Urinary bladder (tissue), 4 donors: ENCODE measurements around the gene RBM44. TPM values are rescaled to one million over a fixed set of nuclear protein-coding genes. Genes with fewer than 3 reads are reported as not detected.
"Not testable (repeated sequence)": the region's sequence is repeated elsewhere in the genome, so short reads cannot be mapped to it uniquely, and the experiment has no call there.

Experiments used
- DNase-seq: peaks from one replicate; pipeline ENCODE4 v3.0.0-alpha.2; 2015; ENCODE audit errors: extremely low spot score
- H3K27ac ChIP-seq: one replicate; pipeline ENCODE4 v1.5.1; 2013; ENCODE audit warnings: low read depth, mild to moderate bottlenecking, moderate library complexity
- H3K36me3 ChIP-seq: one replicate; pipeline ENCODE4 v1.6.1; 2013; ENCODE audit warnings: mild to moderate bottlenecking, moderate library complexity; ENCODE audit not compliant: insufficient read depth
- H3K4me1 ChIP-seq: one replicate; pipeline ENCODE4 v1.6.1; 2013; ENCODE audit warnings: mild to moderate bottlenecking, moderate library complexity; ENCODE audit not compliant: insufficient read depth
- H3K4me3 ChIP-seq: one replicate; pipeline ENCODE4 v1.5.1; 2013; ENCODE audit warnings: low read depth, low read length
- WGBS: extraction: QIAGEN DNeasy Blood & Tissue Kit; methylation state at CpG from one replicate; pipeline ENCODE4 v1.1.7; 2013; 5-methylcytosine and 5-hydroxymethylcytosine counted together
- polyA plus RNA-seq: library from polyadenylated mRNA; stranded (reverse); fragments of 200-250 nt; gene quantifications from one replicate; pipeline ENCODE4 v1.2.3, GENCODE V29; 2013
- total RNA-seq: library from RNA; depleted of rRNA; stranded (reverse); fragments of >200 nt; gene quantifications from one replicate; pipeline ENCODE4 v1.2.3, GENCODE V29; 2014
- donor health status: healthy with polysubstance abuse.
- donor health status: healthy.

The RBM44 gene
- total and polyA plus RNA-seq, 2 donors, result 0.34 to 2.4 TPM

DNA sequence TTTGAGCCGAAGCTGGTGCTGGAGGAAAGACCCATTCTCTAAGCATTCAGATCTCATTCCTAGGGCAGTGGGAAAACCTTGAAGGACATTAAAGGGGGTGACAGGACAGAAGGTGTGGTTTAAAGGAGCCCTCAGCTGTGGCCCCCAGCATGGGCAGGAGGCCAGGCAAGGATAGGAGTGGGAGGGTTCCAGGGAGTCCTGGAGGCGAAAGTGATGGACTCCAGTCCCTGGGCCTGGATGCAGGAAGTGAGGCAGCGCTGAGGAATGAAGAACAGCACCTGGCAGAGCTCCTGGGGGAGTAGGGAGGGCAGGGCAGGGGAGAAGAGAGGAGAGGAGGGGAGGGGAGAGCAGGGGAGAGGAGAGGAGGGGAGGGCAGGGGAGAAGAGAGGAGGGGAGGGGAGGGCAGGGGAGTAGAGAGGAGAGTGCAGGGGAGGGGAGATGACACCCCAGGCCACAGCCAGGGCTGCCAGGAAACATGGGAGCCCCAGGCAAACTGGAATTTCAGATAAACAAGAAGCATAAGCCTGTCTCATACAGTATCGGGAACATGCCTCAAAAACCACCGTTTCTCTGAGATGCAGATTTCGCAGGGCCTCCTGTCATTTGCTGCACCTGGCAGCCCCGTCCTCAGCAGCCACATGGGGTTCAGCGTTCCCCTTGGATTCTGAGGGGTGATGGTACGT lies 66.5 kb downstream of the RBM44 start:
- no peak for DNase-seq

DNA sequence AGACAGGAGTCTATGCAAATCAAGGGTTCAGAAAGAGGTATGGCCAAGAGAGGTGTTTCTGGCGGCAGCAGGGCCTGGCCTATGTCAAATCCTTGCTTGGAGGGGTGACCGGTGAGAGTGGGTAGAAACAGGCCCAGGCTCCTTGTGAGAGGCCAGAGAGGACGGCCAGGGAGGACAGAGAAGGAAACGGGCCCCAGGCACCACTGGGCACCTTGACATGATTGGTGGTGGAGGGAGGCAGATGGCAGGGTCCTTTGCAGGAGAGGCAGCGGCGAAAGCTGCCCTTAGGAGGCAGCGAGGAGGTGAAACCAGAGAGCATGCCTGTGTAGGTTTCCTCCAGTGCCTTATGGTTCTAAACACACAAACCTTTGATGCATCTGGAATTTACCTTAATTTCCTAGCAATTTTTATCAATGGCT lies 67.1 kb downstream of the RBM44 start:
- no peak overlapping the region for H3K4me3 ChIP-seq
- H3K27ac ChIP-seq, result no peak overlapping the region
- no peaks in the 10 kb centered on the region for H3K4me1 ChIP-seq
- DNase-seq, result no peak
- no peaks in the 10 kb centered on the region for H3K36me3 ChIP-seq
- WGBS, result 77% methylated on average over 7 of the region's 7 CpGs

More for the DNA sequence above, 66.5 kb downstream of the RBM44 start:
- no peak overlapping the region for H3K27ac ChIP-seq
- 54% methylated on average over 9 of the region's 9 CpGs for WGBS
- H3K4me3 ChIP-seq, result no peak overlapping the region
- H3K4me1 ChIP-seq, result no peaks in the 10 kb centered on the region
- H3K36me3 ChIP-seq, result no peaks in the 10 kb centered on the region

DNA sequence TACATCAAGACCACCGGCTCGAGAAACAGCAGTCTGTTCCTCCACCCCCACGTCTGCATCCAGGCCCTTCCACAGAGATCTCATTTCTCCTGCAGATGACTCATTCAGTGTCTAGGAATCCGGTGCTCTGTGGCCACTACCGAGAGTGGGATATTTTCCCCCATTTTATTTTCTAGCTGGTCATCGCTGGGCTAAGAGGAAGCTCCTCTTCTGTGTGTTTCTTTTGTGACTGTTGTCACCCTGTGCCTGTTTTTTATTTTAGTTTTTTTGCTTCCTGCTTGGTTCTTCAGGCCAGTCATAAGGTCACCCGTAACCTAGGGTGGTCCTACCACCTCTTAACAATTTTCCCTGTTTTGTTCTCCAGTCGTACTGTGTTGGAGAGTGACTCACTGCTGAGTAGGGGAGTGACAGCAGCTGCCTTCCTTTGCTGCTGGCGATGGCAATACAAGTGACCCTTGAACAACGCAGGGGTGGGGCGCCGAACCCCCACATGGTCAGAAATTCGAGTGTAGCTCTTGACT lies 67.6 kb downstream of the RBM44 start:
- DNase-seq, result no peak
- WGBS, result 65% methylated on average over 13 of the region's 13 CpGs
- H3K36me3 ChIP-seq, result no peaks in the 10 kb centered on the region
- no peak overlapping the region for H3K4me3 ChIP-seq
- H3K27ac ChIP-seq, result no peak overlapping the region
- H3K4me1 ChIP-seq, result no peaks in the 10 kb centered on the region

DNA sequence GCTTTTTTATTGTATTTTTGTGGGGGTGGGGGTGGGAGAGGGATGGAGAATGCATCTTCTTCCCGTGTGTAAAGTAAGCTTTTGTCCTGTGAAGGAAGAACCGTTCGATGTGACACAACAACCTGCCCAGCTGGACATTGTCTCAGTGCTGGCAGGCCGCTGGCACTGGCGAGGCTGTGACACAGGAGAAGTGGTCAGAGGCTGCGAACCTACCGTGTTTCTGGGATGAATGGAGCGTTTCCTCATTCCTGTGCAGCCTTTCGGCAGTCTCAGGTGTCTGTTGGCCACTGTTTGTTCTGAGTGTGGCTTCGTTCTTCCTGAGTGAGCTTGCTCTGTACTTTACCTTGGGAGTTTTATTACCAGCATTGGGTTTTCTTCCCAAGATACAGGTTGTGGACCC lies 68.9 kb downstream of the RBM44 start:
- H3K27ac ChIP-seq, result no peak overlapping the region
- WGBS, result 88% methylated on average over 10 of the region's 10 CpGs

DNA sequence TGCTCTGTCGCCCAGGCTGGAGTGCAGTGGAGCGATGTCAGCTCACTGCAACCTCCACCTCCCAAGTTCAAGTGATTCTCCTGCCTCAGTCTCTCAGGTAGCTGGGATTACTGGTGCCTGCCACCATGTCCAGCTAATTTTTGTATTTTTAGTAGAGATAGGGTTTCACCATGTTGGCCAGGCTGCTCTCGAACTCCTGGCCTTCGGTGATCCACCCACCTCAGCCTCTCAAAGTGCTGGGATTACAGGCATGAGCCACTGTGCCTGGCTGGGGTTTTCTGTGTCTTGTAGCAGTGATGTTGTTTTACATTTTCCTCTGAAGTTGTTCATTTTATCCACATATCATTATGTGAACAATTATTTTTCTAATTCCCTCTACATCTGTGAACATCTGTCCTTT lies 69.5 kb downstream of the RBM44 start:
- H3K4me3 ChIP-seq, H3K4me1 ChIP-seq, DNase-seq, H3K27ac ChIP-seq, H3K36me3 ChIP-seq: not testable (repeated sequence)
- WGBS, result 98% methylated on average over 4 of the region's 4 CpGs

More for the DNA sequence above, 68.9 kb downstream of the RBM44 start:
- Histone ChIP-seq H3K4me3 (no peak overlapping the region), H3K36me3 (no peaks in the 10 kb centered on the region), H3K4me1 (no peaks in the 10 kb centered on the region)
- DNase-seq, result no peak

DNA sequence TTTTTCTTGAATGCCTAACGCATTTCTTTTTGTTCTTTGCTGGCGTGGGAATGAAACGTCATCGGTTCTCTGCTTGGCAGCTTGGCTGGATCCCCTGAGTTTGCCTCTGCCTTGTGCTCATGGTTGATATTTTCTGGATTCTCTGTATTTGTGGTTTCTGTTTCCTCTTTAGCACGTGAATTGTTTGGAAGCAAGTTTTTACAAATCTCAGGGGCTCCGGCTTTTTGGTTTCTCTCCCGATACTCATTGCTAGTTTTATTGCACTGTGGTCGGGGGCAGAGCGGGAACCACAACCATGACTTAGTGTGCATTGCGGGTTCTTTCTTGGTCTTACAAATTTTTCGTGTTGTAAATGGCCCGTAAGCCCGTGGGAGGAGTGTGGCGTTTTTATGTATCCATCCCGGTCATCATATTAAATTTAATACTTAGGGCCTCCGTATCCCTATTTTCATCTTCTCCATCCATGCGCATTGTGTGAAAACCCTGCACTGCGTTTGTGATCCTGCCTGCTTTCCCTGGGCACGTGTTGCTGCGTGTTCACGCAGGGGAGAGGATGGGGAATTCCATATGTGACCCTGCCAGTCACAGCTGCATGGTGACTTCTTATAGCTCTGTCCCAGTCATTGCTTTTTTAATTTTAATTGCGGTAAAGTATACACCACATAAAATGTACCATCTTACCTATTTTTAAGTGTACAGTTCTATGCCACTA lies 70.2 kb downstream of the RBM44 start:
- H3K4me3 ChIP-seq, result no peak overlapping the region
- WGBS, result 72% methylated on average over 22 of the region's 22 CpGs
- H3K27ac ChIP-seq, result no peak overlapping the region
- no peak for DNase-seq
- H3K4me1 ChIP-seq, result no peaks in the 10 kb centered on the region
- H3K36me3 ChIP-seq, result no peaks in the 10 kb centered on the region

DNA sequence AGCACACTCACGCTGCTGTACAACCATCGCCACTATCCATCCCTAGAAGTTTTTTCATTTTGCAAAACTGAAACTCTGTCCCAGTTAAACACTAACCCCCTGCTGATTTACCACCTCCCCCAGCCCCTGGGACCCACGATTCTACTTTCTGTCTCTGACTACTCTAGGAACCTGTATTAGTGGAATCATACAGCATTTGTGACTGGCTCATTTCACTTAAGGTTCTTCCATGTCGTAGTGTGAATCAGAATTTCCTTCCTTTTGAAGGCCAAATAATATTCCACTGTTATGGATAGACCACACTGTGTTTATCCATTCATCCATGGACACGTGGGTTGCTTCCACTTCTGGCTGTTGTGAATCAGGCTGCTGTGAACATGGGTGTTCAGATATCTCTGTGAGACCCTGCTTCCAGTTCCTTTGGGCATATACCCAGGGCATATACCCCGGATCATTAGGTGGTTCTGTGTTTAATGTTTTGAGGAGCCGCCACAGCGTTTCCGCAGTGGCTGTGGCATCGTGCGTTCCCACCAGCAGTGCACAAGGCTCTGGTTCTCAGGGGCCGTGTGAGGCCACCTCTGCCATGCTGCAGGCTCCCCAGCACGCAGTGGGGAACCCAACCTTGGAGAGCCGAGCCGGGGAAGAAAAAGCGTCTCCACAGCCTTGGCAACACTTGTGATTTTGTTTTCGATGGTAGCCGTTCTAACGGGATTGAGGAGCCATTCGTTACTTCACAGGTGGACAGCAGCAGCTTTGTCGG lies 70.9 kb downstream of the RBM44 start:
- Histone ChIP-seq H3K36me3 (no peaks in the 10 kb centered on the region), H3K4me1 (no peaks in the 10 kb centered on the region), H3K4me3 (no peak overlapping the region), H3K27ac (no peak overlapping the region)
- 95% methylated on average over 21 of the region's 21 CpGs for WGBS
- DNase-seq, result no peak

DNA sequence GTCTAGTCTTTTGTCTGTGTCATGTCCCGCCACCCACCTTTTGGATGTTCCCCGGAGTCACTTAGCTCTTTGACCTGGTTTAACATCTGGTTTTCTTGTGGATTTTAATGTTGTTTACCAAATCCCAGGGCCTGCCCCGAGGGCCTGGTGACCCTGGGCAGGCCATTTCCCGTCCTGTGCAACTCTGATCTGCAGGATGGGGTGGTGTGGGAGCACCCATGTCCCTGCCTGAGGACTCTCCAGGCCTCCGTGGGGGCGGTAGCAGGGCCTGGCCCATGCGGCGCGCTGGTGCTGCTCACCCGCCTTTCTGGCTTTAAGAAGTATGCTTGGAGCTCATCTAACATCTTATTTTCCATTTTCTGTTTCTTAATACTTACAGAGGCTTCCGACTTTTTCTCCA lies 71.5 kb downstream of the RBM44 start:
- Histone ChIP-seq H3K4me3 (no peak overlapping the region), H3K36me3 (no peaks in the 10 kb centered on the region), H3K4me1 (no peaks in the 10 kb centered on the region), H3K27ac (no peak overlapping the region)
- 87% methylated on average over 11 of the region's 11 CpGs for WGBS
- no peak for DNase-seq

DNA sequence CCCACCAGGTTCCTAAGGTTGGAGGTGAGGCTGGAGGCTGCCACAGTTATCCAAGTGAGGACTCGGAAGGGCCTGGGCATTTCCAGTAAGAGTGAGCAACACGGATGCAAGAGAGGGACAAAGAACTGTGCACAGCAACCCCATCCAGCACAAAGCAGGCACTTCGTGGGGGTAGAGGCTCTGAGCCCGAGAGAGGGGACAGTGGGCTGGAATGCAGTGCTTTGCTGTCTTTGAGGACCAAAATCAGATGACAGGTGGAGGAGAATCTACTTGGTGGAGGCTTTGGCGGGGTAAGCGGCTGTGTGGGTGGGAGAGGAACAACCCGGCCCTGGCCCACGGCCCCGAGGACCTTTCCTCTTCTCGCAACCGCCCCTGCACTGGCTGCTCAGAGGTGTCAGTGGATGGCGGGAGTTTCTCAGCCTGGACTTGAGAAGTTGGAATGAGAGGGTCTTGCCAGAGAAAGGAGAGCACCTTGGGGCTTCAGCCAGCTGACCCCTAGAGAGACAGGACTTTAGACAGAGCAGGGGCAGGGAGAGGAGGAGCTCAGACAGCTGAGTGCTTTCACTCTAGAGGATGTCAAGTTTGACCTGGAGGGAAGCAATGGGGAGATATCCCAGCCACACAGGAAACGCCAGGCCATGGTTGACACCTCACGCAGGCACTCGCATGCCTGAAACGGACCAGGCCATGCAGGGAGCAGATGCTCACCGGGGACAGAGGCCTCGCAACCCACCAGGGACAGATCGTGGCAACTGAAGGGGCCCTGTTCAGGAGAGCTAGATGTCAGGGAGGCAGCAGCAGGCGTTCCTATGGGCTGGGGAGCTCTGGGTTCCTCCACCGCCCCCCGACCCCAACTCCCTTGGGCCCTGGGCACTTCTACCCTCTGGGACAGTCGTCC lies 72.4 kb downstream of the RBM44 start:
- Histone ChIP-seq H3K36me3 (no peaks in the 10 kb centered on the region), H3K4me1 (no peaks in the 10 kb centered on the region), H3K4me3 (no peak overlapping the region), H3K27ac (no peak overlapping the region)
- WGBS, result 77% methylated on average over 23 of the region's 23 CpGs
- DNase-seq, result no peak

DNA sequence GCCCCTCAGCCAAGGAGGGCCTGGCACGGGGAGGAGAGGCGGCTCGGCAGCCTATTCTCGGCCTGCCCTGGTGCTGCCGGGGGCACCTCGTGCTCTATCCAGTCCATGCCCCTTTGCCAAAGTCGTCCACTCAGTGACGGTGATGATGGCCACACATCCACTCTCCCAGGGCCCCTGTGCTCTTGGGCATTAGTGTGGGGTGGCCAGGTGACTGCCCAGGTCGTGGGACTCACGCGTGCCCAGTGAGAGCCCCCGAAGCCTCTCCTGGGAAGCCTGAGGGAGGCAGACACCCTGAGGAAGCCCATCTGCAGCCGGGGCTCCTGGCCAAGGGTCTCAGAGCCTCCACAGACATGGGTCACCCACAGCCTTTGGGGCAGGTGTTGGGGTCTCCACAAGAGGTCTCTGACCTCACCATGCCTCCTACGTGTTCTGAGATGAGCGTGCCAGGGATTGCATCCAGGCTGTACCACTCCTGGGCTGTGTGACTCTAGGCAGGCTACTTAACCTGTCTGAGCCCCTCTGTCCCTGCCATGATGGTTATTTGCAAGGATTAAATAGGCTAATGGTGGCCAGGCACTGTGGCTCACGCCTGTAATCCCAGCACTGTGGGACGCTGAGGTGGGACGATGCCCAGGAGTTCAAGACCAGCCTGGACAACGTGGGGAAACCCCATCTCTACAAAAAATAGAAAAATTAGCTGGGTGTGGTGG lies 73.8 kb downstream of the RBM44 start:
- Histone ChIP-seq H3K36me3 (no peaks in the 10 kb centered on the region), H3K4me1 (no peaks in the 10 kb centered on the region), H3K4me3 (no peak overlapping the region), H3K27ac (no peak overlapping the region)
- DNase-seq, result no peak
- 92% methylated on average over 19 of the region's 19 CpGs for WGBS

DNA sequence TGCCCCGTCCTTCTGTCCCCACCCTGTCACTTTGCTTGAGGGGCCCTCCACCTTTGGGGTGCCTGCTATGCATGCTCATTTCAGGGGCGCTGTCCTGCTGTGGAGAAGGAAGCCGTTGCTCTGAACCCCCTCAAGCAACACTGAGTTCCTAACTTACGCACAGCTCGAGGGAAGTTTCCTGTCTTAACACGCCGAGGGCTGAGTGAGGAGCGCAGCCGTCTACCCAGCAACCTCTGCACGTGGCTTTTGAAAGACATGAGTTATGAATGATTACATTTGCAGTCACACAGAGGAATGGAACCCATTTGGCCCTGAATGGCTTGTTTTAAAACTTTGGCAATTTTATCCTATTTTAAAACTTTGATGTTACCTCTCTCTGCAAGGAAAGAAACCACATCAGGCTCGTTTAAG lies 74.8 kb downstream of the RBM44 start:
- Histone ChIP-seq H3K4me1 (no peaks in the 10 kb centered on the region), H3K4me3 (no peak overlapping the region), H3K27ac (no peak overlapping the region), H3K36me3 (no peaks in the 10 kb centered on the region)
- WGBS, result 35% methylated on average over 11 of the region's 11 CpGs
- no peak for DNase-seq

DNA sequence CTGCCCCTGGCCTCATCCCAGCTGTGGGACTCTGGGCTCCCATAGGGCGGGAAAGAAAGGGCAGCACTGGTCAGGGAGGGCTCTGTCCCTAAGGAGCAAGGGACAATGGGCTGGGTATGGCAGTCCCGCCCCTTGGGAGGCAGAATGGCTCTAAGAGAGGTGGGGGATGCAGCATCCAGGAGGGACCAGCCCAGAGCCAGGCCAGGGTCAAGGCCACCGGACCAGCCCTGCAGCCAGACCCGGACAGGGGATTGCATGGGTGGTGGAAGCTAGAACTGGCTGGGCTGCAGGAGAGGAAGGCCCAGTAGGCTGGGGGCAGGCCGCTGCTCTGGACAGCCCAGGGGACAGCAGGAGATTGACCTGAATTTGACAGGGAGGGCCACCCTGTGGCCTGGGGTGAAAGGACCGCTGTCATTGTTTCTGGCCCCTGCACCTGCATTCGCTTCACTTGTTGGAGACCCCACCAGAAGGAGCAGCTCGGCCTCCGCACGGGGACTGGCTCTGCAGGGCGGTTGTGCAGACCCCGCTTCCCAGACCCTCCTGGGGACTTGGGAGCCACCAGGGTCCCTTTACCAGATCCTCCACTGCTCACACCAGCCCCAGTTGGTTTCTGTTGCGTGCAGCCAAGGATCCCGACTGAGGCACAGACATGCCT lies 75.4 kb downstream of the RBM44 start:
- no peak overlapping the region for H3K4me3 ChIP-seq
- no peak for DNase-seq
- H3K27ac ChIP-seq, result no peak overlapping the region
- H3K36me3 ChIP-seq, result no peaks in the 10 kb centered on the region
- WGBS, result 89% methylated on average over 14 of the region's 14 CpGs
- no peaks in the 10 kb centered on the region for H3K4me1 ChIP-seq
